ENCODE data around the gene KRT73. TPM values are rescaled to one million over a fixed set of nuclear protein-coding genes. Genes with fewer than 3 reads are reported as not detected.

KRT73 gene
- total RNA-seq, 2 experiments from 2014 or later: 67.2 to 69.7 TPM

GRCh38 chr12:52580496-52580895, 37.9 kb downstream of the KRT73 start:
- no peak for ATAC-seq (ENCODE audit: poor library complexity)
- H3K9me3 ChIP-seq (ENCODE audit: control insufficient read depth in 1 of 2, insufficient read depth in 1 of 2, low read length in 2 of 2): no peaks in the 10 kb centered on the region
- H3K27ac Mint-ChIP-seq: peak overlapping the region; percentile 22
- no peaks in the 10 kb centered on the region for H3K27me3 Mint-ChIP-seq
- no peak for TF ChIP-seq CTCF (IDR thresholded peaks at IDR 0.05)
- no peak for DNase-seq
- no peak overlapping the region for H3K4me3 Mint-ChIP-seq
- H3K4me3 ChIP-seq (ENCODE audit: low read length): no peak overlapping the region
- H3K4me1 ChIP-seq (ENCODE audit: insufficient read depth, low read length): peaks cover 27% of the 10 kb centered on the region
- intact Hi-C loops (cut with DNase I, micrococcal nuclease): no loop called here
- H3K27ac ChIP-seq (ENCODE audit: low read depth in 1 of 2, low read length in 2 of 2): no peak overlapping the region
- H3K36me3 Mint-ChIP-seq (ENCODE audit: low read depth): no peaks in the 10 kb centered on the region
- ChIA-PET POLR2A (no interaction called here), CTCF (interaction anchor here (0.7 to 2.5 kb wide), 2 partner anchors 40 to 290 kb away, joined by 6 to 11 read pairs; no protein-coding TSS in a partner anchor)
- H3K4me1 Mint-ChIP-seq (ENCODE audit: low read depth): peaks cover 42% of the 10 kb centered on the region
- H3K9me3 Mint-ChIP-seq: no peaks in the 10 kb centered on the region
- H3K36me3 ChIP-seq (ENCODE audit: insufficient read depth, low read length): no peaks in the 10 kb centered on the region
- no peaks in the 10 kb centered on the region for H3K27me3 ChIP-seq (ENCODE audit: control insufficient read depth in 1 of 2, insufficient read depth in 2 of 2, low read length in 2 of 2)

- no peaks in the 10 kb centered on the region for H3K9me3 Mint-ChIP-seq
- intact Hi-C loops (cut with DNase I, micrococcal nuclease): loop anchor here in 1 of 2 experiments (1.0 kb wide), 1 partner anchor 401 kb away; no protein-coding TSS in a partner anchor
- Histone ChIP-seq H3K4me3 (ENCODE audit: low read length) (no peak overlapping the region), H3K27me3 (ENCODE audit: control insufficient read depth in 1 of 2, insufficient read depth in 2 of 2, low read length in 2 of 2) (no peaks in the 10 kb centered on the region), H3K36me3 (ENCODE audit: insufficient read depth, low read length) (no peaks in the 10 kb centered on the region), H3K4me1 (ENCODE audit: insufficient read depth, low read length) (peaks cover 20% of the 10 kb centered on the region), H3K27ac (ENCODE audit: low read depth in 1 of 2, low read length in 2 of 2) (no peak overlapping the region), H3K9me3 (ENCODE audit: control insufficient read depth in 1 of 2, insufficient read depth in 1 of 2, low read length in 2 of 2) (no peaks in the 10 kb centered on the region)
- ATAC-seq (ENCODE audit: poor library complexity): peak; percentile 41
- H3K27me3 Mint-ChIP-seq: no peaks in the 10 kb centered on the region
- no peak for TF ChIP-seq CTCF (IDR thresholded peaks at IDR 0.05)
- no peak overlapping the region for H3K4me3 Mint-ChIP-seq
- H3K27ac Mint-ChIP-seq: peak overlapping the region; percentile 22
- POLR2A ChIA-PET: interaction anchor here (1.0 kb wide), 1 partner anchor 291 kb away, joined by 3 read pairs; no protein-coding TSS in a partner anchor
- H3K4me1 Mint-ChIP-seq (ENCODE audit: low read depth): peaks cover 35% of the 10 kb centered on the region
- no peaks in the 10 kb centered on the region for H3K36me3 Mint-ChIP-seq (ENCODE audit: low read depth)
- CTCF ChIA-PET: interaction anchor here (0.7 kb wide), 1 partner anchor 40 kb away, joined by 6 read pairs; no protein-coding TSS in a partner anchor
- no peak for DNase-seq
Observed at GRCh38 chr12:52579468-52580465, 38.6 kb downstream of the KRT73 start.

GRCh38 chr12:52578469-52578868, 39.9 kb downstream of the KRT73 start:
- H3K4me1 Mint-ChIP-seq (ENCODE audit: low read depth): peaks cover 22% of the 10 kb centered on the region
- no peak overlapping the region for H3K27ac Mint-ChIP-seq
- ChIA-PET CTCF (interaction anchor here (1.3 kb wide), 1 partner anchor 301 kb away, joined by 3 read pairs; no protein-coding TSS in a partner anchor), POLR2A (interaction anchor here (1.0 kb wide), 1 partner anchor 292 kb away, joined by 3 read pairs; no protein-coding TSS in a partner anchor)
- H3K36me3 Mint-ChIP-seq (ENCODE audit: low read depth): no peaks in the 10 kb centered on the region
- no peak for TF ChIP-seq CTCF (IDR thresholded peaks at IDR 0.05)
- ATAC-seq (ENCODE audit: poor library complexity): no peak
- Histone ChIP-seq H3K27ac (ENCODE audit: low read depth in 1 of 2, low read length in 2 of 2) (no peak overlapping the region), H3K27me3 (ENCODE audit: control insufficient read depth in 1 of 2, insufficient read depth in 2 of 2, low read length in 2 of 2) (no peaks in the 10 kb centered on the region), H3K36me3 (ENCODE audit: insufficient read depth, low read length) (no peaks in the 10 kb centered on the region), H3K4me1 (ENCODE audit: insufficient read depth, low read length) (peaks cover 17% of the 10 kb centered on the region), H3K9me3 (ENCODE audit: control insufficient read depth in 1 of 2, insufficient read depth in 1 of 2, low read length in 2 of 2) (no peaks in the 10 kb centered on the region), H3K4me3 (ENCODE audit: low read length) (no peak overlapping the region)
- DNase-seq: no peak
- intact Hi-C loops (cut with DNase I, micrococcal nuclease): no loop called here
- no peaks in the 10 kb centered on the region for H3K27me3 Mint-ChIP-seq
- H3K4me3 Mint-ChIP-seq: no peak overlapping the region
- no peaks in the 10 kb centered on the region for H3K9me3 Mint-ChIP-seq

Measured in CD4-positive, alpha-beta T cell (primary cell).